Subcutaneous adipose tissue (tissue), 4 donors: ENCODE measurements around the gene C12orf75. TPM values are rescaled to one million over a fixed set of nuclear protein-coding genes. Genes with fewer than 3 reads are reported as not detected.

Experiments
- total RNA-seq, 4 donors: library from RNA; depleted of rRNA; stranded (reverse); fragments of >200 nt; gene quantifications; one replicate each; pipeline ENCODE4 v1.1.0, GENCODE V29; 2016
- TF ChIP-seq, protein P1 (sequence below): fragments of 450-650 bp; IDR thresholded peaks from one replicate; pipeline ENCODE4 v1.5.1; 2016; ENCODE audit warnings: low read depth, mild to moderate bottlenecking, control low read depth, antibody characterized with exemption, moderate library complexity

C12orf75 gene
- total RNA-seq, 4 donors from 2014 or later, result 2.4 to 6.8 (median 3.3) TPM

GRCh38 chr12:105351523-105351922 is 21.0 kb downstream of the C12orf75 start:
- TF ChIP-seq, protein P1, sequence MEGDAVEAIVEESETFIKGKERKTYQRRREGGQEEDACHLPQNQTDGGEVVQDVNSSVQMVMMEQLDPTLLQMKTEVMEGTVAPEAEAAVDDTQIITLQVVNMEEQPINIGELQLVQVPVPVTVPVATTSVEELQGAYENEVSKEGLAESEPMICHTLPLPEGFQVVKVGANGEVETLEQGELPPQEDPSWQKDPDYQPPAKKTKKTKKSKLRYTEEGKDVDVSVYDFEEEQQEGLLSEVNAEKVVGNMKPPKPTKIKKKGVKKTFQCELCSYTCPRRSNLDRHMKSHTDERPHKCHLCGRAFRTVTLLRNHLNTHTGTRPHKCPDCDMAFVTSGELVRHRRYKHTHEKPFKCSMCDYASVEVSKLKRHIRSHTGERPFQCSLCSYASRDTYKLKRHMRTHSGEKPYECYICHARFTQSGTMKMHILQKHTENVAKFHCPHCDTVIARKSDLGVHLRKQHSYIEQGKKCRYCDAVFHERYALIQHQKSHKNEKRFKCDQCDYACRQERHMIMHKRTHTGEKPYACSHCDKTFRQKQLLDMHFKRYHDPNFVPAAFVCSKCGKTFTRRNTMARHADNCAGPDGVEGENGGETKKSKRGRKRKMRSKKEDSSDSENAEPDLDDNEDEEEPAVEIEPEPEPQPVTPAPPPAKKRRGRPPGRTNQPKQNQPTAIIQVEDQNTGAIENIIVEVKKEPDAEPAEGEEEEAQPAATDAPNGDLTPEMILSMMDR, result no peak

DNA sequence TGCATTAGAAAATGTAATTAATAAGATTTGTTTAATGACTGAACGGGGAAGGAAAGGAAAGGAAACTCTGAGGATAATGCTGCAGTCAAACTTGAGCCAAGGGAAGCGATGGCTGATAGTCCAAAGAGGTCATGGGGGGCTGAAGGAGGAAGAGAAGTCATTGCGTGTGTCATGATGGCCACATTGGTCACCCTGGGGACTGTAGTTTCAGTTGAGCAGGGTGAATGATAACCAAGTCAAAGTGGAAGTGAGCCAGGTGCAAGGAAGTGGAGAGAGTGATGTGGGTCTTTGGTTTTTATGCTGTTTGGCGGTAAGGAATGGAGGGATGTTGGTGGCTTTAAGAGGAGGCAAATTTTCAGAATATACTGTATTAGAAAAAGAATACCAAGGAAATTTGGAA is 21.6 kb downstream of the C12orf75 start:
- TF ChIP-seq, protein P1, result no peak

DNA sequence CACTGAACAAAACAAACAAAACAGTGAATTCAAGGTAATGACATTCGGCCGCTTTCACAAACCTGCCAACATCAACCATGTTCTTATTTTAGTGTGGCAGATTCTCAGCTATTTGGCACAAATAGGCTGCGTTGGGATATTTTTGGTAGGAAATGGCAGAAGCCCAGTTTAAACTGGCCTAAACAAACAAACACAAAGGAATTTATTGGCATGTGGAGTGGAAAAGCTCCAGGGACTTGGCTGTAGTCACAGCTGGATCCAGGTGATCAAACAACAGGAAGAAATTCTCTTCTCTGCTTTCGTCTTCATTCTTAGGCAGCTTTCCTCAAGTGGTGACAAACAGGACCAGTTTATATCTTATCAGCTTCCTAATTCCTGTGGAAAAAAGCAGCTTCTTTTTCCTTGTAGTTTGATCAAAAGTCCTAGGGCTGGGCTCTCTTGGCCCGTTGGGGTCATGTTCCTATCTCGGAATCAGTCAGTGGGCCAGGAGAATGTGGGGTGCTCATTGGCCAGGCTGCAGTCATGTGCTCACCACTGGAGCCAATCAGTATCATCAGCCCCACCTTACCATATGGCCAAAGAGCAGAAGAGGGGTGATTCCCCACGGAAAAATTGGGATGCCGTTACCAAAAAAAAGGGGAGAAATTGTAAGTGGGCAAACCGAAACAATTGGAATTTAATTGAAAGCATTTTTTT is 22.6 kb downstream of the C12orf75 start:
- TF ChIP-seq, protein P1, result no peak

DNA sequence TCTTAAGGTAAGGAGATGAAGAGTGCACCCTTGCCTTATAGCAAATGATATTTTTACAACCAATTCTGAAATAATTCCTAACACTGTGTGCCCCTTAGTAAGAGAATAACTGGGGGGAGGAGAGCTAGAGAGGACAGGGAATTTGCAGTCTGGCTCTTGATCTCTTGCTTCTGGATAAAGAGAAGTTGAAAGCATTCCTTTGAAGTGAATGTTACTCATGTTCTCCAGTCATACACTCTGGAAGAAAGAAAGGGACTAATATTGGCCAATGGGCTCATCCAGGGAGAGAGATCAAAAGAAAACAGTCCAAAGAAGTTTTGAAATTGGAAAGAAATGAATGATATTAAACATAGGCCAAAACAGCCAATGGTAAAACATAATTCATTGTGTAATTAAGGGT is 25.3 kb downstream of the C12orf75 start:
- TF ChIP-seq, protein P1, result no peak

GRCh38 chr12:105357162-105357691 is 26.7 kb downstream of the C12orf75 start:
- TF ChIP-seq, protein P1, result no peak

- TF ChIP-seq, protein P1, result no peak
Measured at GRCh38 chr12:105358789-105359188, 28.3 kb downstream of the C12orf75 start.

GRCh38 chr12:105359856-105360255 is 29.4 kb downstream of the C12orf75 start:
- TF ChIP-seq, protein P1, result no peak
